Smooth muscle cell (in vitro differentiated cells): Measurements from ENCODE around the gene CLPX. TPM values are rescaled to one million over a fixed set of nuclear protein-coding genes. Genes with fewer than 3 reads are reported as not detected.
"Not testable (repeated sequence)": the region's sequence is repeated elsewhere in the genome, so short reads cannot be mapped to it uniquely, and the experiment has no call there.

ENCODE experiments used
- DNase-seq: peaks from one replicate; lab custom pipeline; 2025; ENCODE audit not compliant: unreplicated experiment; lab: John Stamatoyannopoulos, UW
- H2AFZ ChIP-seq: fragments of 200-600 bp; sonication (generic); 2 replicates; pipeline ENCODE4 v1.6.0; 2016; ENCODE audit warnings: antibody characterized with exemption, low read depth, mild to moderate bottlenecking
- H3F3A ChIP-seq: fragments of 200-600 bp; sonication (generic); 2 replicates; pipeline ENCODE4 v1.6.0; 2017; ENCODE audit warnings: antibody characterized with exemption, low read depth
- H3K27ac ChIP-seq: fragments of 200-600 bp; sonication (generic); 2 replicates; pipeline ENCODE4 v1.5.1; 2016; ENCODE audit warnings: low read depth, mild to moderate bottlenecking
- H3K27me3 ChIP-seq: fragments of 200-600 bp; sonication (generic); 2 replicates; pipeline ENCODE4 v1.6.1; 2016; ENCODE audit warnings: low read depth, mild to moderate bottlenecking
- H3K36me3 ChIP-seq: fragments of 200-600 bp; sonication (generic); 2 replicates; pipeline ENCODE4 v1.5.1; 2016; ENCODE audit warnings: low read depth
- H3K4me1 ChIP-seq: fragments of 200-600 bp; sonication (generic); 2 replicates; pipeline ENCODE4 v1.5.1; 2016; ENCODE audit warnings: low read depth
- H3K4me2 ChIP-seq: fragments of 200-600 bp; sonication (generic); 2 replicates; pipeline ENCODE4 v1.6.0; 2016; ENCODE audit warnings: mild to moderate bottlenecking
- H3K4me3 ChIP-seq: fragments of 200-600 bp; sonication (generic); 2 replicates; pipeline ENCODE4 v1.5.1; 2016; ENCODE audit warnings: mild to moderate bottlenecking
- H3K79me2 ChIP-seq: fragments of 200-600 bp; sonication (generic); 2 replicates; pipeline ENCODE4 v1.6.0; 2016; ENCODE audit warnings: low read depth, mild to moderate bottlenecking
- H3K9ac ChIP-seq: fragments of 200-600 bp; sonication (generic); 2 replicates; pipeline ENCODE4 v1.6.0; 2016; ENCODE audit warnings: low read depth
- H3K9me3 ChIP-seq: fragments of 200-600 bp; sonication (generic); replicated peaks from 2 replicates; pipeline ENCODE4 v1.5.1; 2016; ENCODE audit warnings: low read depth
- H4K20me1 ChIP-seq: fragments of 200-600 bp; sonication (generic); 2 replicates; pipeline ENCODE4 v1.6.0; 2016; ENCODE audit warnings: low read depth
- WGBS: methylation state at CpG from one replicate; pipeline ENCODE4 v1.1.7; 2016; ENCODE audit warnings: low lambda C conversion rate; 5-methylcytosine and 5-hydroxymethylcytosine counted together
- polyA plus RNA-seq: library from polyadenylated mRNA; unstranded; fragments of >200 nt; fragmentation: Nextera tagmentation; extraction: Ambion mirVana; gene quantifications from 2 replicates; pipeline ENCODE4 v1.2.1, GENCODE V29; 2016
- total RNA-seq: library from RNA; depleted of rRNA; stranded (reverse); fragments of >200 nt; gene quantifications from 2 replicates; pipeline ENCODE4 v1.2.3, GENCODE V29; 2014
- TF ChIP-seq, protein P1 (sequence below): fragments of 200-600 bp; sonication (generic); IDR thresholded peaks from 2 replicates; pipeline ENCODE4 v1.5.1; 2017; ENCODE audit warnings: borderline replicate concordance, mild to moderate bottlenecking, antibody characterized with exemption; ENCODE audit not compliant: insufficient read depth, poor library complexity, severe bottlenecking

CLPX gene
- total and polyA plus RNA-seq, 2 experiments from 2014 or later: 21.8 to 34.8 TPM

GRCh38 chr15:65231306-65231705, 46.2 kb upstream of the CLPX start:
- no peaks in the 10 kb centered on the region for H4K20me1 ChIP-seq
- H3K4me2 ChIP-seq: no peak overlapping the region
- WGBS: 93% methylated on average over 10 of the region's 10 CpGs
- H2AFZ ChIP-seq: no peak overlapping the region
- no peaks in the 10 kb centered on the region for H3K4me1 ChIP-seq
- no peak for DNase-seq
- no peak overlapping the region for H3K4me3 ChIP-seq
- H3K36me3 ChIP-seq: no peaks in the 10 kb centered on the region
- no peaks in the 10 kb centered on the region for H3F3A ChIP-seq
- TF ChIP-seq, protein P1, sequence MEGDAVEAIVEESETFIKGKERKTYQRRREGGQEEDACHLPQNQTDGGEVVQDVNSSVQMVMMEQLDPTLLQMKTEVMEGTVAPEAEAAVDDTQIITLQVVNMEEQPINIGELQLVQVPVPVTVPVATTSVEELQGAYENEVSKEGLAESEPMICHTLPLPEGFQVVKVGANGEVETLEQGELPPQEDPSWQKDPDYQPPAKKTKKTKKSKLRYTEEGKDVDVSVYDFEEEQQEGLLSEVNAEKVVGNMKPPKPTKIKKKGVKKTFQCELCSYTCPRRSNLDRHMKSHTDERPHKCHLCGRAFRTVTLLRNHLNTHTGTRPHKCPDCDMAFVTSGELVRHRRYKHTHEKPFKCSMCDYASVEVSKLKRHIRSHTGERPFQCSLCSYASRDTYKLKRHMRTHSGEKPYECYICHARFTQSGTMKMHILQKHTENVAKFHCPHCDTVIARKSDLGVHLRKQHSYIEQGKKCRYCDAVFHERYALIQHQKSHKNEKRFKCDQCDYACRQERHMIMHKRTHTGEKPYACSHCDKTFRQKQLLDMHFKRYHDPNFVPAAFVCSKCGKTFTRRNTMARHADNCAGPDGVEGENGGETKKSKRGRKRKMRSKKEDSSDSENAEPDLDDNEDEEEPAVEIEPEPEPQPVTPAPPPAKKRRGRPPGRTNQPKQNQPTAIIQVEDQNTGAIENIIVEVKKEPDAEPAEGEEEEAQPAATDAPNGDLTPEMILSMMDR: no peak
- no peaks in the 10 kb centered on the region for H3K79me2 ChIP-seq
- no peaks in the 10 kb centered on the region for H3K9me3 ChIP-seq
- H3K27ac ChIP-seq: no peak overlapping the region
- H3K27me3 ChIP-seq: no peaks in the 10 kb centered on the region
- no peak overlapping the region for H3K9ac ChIP-seq

DNA sequence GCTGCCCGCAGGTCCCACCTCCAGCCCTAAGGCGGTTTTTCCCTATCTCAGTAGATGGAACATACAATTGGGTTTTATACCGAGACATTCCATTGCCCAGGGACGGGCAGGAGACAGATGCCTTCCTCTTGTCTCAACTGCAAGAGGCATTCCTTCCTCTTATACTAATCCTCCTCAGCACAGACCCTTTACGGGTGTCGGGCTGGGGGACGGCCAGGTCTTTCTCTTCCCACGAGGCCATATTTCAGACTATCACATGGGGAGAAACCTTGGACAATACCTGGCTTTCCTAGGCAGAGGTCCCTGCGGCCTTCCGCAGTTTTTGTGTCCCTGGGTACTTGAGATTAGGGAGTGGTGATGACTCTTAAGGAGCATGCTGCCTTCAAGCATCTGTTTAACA, 41.8 kb upstream of the CLPX start:
- not testable (repeated sequence) for H3K4me2 ChIP-seq, H3K27me3 ChIP-seq, H3K4me1 ChIP-seq, H3K79me2 ChIP-seq, H3K36me3 ChIP-seq, H3K27ac ChIP-seq, H3K9ac ChIP-seq, H3K4me3 ChIP-seq, H3F3A ChIP-seq, H4K20me1 ChIP-seq, H2AFZ ChIP-seq, H3K9me3 ChIP-seq, DNase-seq
- WGBS: 40% methylated on average over 8 of the region's 10 CpGs

- Histone ChIP-seq H3K79me2 (no peaks in the 10 kb centered on the region), H3K36me3 (no peaks in the 10 kb centered on the region), H3F3A (no peaks in the 10 kb centered on the region), H3K9ac (no peak overlapping the region), H3K27ac (no peak overlapping the region), H3K4me1 (no peaks in the 10 kb centered on the region), H4K20me1 (no peaks in the 10 kb centered on the region), H3K4me3 (no peak overlapping the region), H2AFZ (no peak overlapping the region), H3K27me3 (no peaks in the 10 kb centered on the region), H3K9me3 (no peaks in the 10 kb centered on the region), H3K4me2 (no peak overlapping the region)
- 98% methylated on average over 3 of the region's 3 CpGs for WGBS
- TF ChIP-seq, protein P1: no peak
- no peak for DNase-seq
Measured at GRCh38 chr15:65226221-65226620, 41.1 kb upstream of the CLPX start.

- H3K9ac ChIP-seq: no peak overlapping the region
- no peak overlapping the region for H3K4me2 ChIP-seq
Measured at GRCh38 chr15:65223996-65224395, 38.9 kb upstream of the CLPX start.

More at GRCh38 chr15:65223996-65224395, 38.9 kb upstream of the CLPX start:
- Histone ChIP-seq H3K9me3 (no peaks in the 10 kb centered on the region), H3K27ac (no peak overlapping the region), H3K36me3 (no peaks in the 10 kb centered on the region), H3F3A (no peaks in the 10 kb centered on the region), H2AFZ (no peak overlapping the region), H3K79me2 (no peaks in the 10 kb centered on the region), H3K4me3 (no peak overlapping the region), H4K20me1 (no peaks in the 10 kb centered on the region), H3K27me3 (no peaks in the 10 kb centered on the region), H3K4me1 (no peaks in the 10 kb centered on the region)
- no peak for DNase-seq
- TF ChIP-seq, protein P1: no peak
- 88% methylated on average over 6 of the region's 6 CpGs for WGBS
